Progenitor cell of endocrine pancreas (in vitro differentiated cells): ENCODE data around the gene SP4. TPM values are rescaled to one million over a fixed set of nuclear protein-coding genes. Genes with fewer than 3 reads are reported as not detected.
A peak's percentile ranks its signal among the peaks of the same experiment; 100 is the strongest.

Experiments
- DNase-seq: peaks from one replicate; pipeline ENCODE4 v3.0.0; 2021; ENCODE audit warnings: low spot score; ENCODE audit not compliant: unreplicated experiment
- H3K27ac Mint-ChIP-seq: 2 replicates; pipeline ENCODE4 v1.8.0; 2021; ENCODE audit warnings: mild to moderate bottlenecking, moderate library complexity, mixed read lengths
- H3K27me3 Mint-ChIP-seq: 2 replicates; pipeline ENCODE4 v1.8.0; 2021; ENCODE audit warnings: mixed read lengths
- H3K36me3 Mint-ChIP-seq: 2 replicates; pipeline ENCODE4 v1.8.0; 2022; ENCODE audit warnings: mixed read lengths; ENCODE audit not compliant: insufficient read depth
- H3K4me1 Mint-ChIP-seq: 2 replicates; pipeline ENCODE4 v1.8.0; 2021; ENCODE audit warnings: low read depth, mixed read lengths
- H3K4me3 Mint-ChIP-seq: 2 replicates; pipeline ENCODE4 v1.8.0; 2021; ENCODE audit warnings: low read depth, mild to moderate bottlenecking, moderate library complexity, mixed read lengths
- H3K9me3 Mint-ChIP-seq: 2 replicates; pipeline ENCODE4 v1.8.0; 2021; ENCODE audit warnings: low read depth, mixed read lengths
- CTCF ChIP-seq: fragments of 200-600 bp; sonication (generic); IDR thresholded peaks from one replicate; pipeline ENCODE4 v1.5.0; 2021; ENCODE audit warnings: antibody characterized with exemption, mild to moderate bottlenecking; ENCODE audit not compliant: unreplicated experiment
- total RNA-seq: library from RNA; stranded (reverse); gene quantifications from 2 replicates; pipeline ENCODE4 v1.2.1, GENCODE V29; 2021

Gene SP4
- total RNA-seq, 1 donor from 2014 or later, result 19.8 TPM

- no peaks in the 10 kb centered on the region for H3K9me3 Mint-ChIP-seq
- H3K27me3 Mint-ChIP-seq, result no peaks in the 10 kb centered on the region
- peaks cover 12% of the 10 kb centered on the region for H3K36me3 Mint-ChIP-seq
- no peak overlapping the region for H3K4me3 Mint-ChIP-seq
- DNase-seq, result no peak
- peak overlapping the region; percentile 3 for H3K27ac Mint-ChIP-seq
- TF ChIP-seq CTCF, result no peak
- H3K4me1 Mint-ChIP-seq, result no peaks in the 10 kb centered on the region
These were observed 15.4 kb downstream of the SP4 start for GRCh38 chr7:21443149-21443841.

DNA sequence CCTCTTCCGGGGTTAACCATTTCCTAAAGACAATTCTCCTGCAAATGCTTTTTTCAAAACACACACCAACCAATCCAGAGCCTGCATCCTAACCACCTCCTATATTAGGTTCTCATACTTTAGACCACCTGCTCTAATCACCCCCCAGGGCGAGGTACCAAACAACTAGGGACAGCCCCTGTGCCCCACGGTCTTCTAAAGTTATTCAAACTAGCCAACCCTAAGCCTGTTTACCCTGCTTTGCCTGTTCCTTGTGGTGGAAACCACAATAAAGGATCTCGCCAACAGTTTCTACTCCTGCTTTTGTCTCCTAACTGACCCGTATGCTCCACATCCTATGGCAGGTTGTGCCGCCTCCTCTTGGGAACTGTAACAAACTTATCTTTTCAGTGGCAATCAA is 21.1 kb downstream of the SP4 start:
- TF ChIP-seq CTCF, result no peak
- Mint-ChIP-seq H3K36me3 (peaks cover 48% of the 10 kb centered on the region), H3K4me1 (no peaks in the 10 kb centered on the region), H3K9me3 (peaks cover 33% of the 10 kb centered on the region), H3K27me3 (no peaks in the 10 kb centered on the region), H3K4me3 (no peak overlapping the region), H3K27ac (no peak overlapping the region)
- no peak for DNase-seq

GRCh38 chr7:21450076-21450475 is 22.2 kb downstream of the SP4 start:
- TF ChIP-seq CTCF, result no peak
- H3K4me1 Mint-ChIP-seq, result no peaks in the 10 kb centered on the region
- no peak overlapping the region for H3K4me3 Mint-ChIP-seq
- H3K27ac Mint-ChIP-seq, result no peak overlapping the region
- H3K27me3 Mint-ChIP-seq, result no peaks in the 10 kb centered on the region
- peaks cover 59% of the 10 kb centered on the region for H3K36me3 Mint-ChIP-seq
- peaks cover 42% of the 10 kb centered on the region for H3K9me3 Mint-ChIP-seq
- DNase-seq, result no peak

DNA sequence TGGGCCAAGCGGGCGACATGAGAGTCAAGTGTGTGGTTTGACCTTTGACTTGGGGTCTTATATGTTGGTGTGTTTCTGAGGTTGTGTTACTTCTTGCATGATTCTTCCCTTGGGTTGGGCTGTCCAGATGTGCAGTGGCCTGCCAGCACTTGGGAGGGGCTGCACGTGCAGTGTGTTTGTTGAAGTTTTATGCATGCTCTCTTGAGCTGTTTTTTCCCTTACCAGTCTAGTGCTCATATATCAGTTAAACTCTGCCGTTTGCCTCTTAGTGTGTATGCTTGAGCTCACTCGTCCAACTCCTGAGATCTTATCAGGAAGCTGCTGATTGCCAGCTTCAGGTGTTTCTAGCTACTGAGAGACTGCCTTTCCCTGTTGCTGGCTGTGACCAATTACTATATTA is 23.1 kb downstream of the SP4 start:
- TF ChIP-seq CTCF, result no peak
- DNase-seq, result no peak
- Mint-ChIP-seq H3K27me3 (no peaks in the 10 kb centered on the region), H3K27ac (no peak overlapping the region), H3K36me3 (peaks cover 64% of the 10 kb centered on the region), H3K4me3 (no peak overlapping the region), H3K9me3 (peaks cover 46% of the 10 kb centered on the region), H3K4me1 (no peaks in the 10 kb centered on the region)

DNA sequence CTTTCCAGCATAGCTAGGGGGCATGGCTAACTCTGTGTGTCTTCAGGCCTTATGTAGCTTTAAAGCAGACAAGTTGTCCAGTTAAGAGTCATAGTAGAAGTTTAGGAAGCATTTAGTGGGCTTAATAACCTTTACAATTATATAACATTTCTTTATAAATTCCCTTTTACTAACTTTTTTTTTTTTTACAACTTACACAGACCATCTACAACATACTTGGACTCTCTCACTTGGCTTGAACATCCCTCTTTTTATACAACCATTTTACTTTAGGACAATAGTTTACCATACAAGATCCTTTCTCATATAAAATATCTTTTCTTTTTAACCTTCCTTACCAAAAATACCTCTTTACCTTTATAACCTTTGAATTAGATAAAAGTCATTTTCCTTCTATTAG is 26.3 kb downstream of the SP4 start:
- no peak overlapping the region for H3K4me3 Mint-ChIP-seq
- H3K27ac Mint-ChIP-seq, result no peak overlapping the region
- H3K36me3 Mint-ChIP-seq, result peaks cover 66% of the 10 kb centered on the region
- DNase-seq, result no peak
- no peaks in the 10 kb centered on the region for H3K4me1 Mint-ChIP-seq
- no peak for TF ChIP-seq CTCF
- H3K9me3 Mint-ChIP-seq, result peaks cover 50% of the 10 kb centered on the region
- H3K27me3 Mint-ChIP-seq, result no peaks in the 10 kb centered on the region
